HEK293T (cell line): ENCODE measurements around the gene RFPL1.

Experiments used
- CTCF ChIA-PET: fragments of 350-600 bp; formaldehyde crosslinking; extraction: SDS; loops from one replicate; lab custom pipeline; 2021; ENCODE audit warnings: antibody characterized with exemption, inconsistent platforms; lab: Yijun Ruan, JAX
- POLR2A ChIA-PET: fragments of 350-600 bp; formaldehyde crosslinking; extraction: SDS; loops from one replicate; lab custom pipeline; 2020; ENCODE audit warnings: antibody characterized with exemption, inconsistent platforms; lab: Yijun Ruan, JAX
- DNase-seq: peaks from one replicate; pipeline ENCODE4 v3.0.0; 2012; ENCODE audit warnings: mixed read lengths; ENCODE audit errors: extremely low spot score
- ARNT ChIP-seq: fragments of 450-650 bp; IDR thresholded peaks from 2 replicates; pipeline ENCODE4 v1.6.1; 2017; ENCODE audit warnings: mild to moderate bottlenecking
- BHLHE40 ChIP-seq: fragments of 450-650 bp; IDR thresholded peaks from 2 replicates; pipeline ENCODE4 v1.6.1; 2016; ENCODE audit warnings: mild to moderate bottlenecking, moderate library complexity, borderline replicate concordance
- CTBP1 ChIP-seq: fragments of 450-650 bp; IDR thresholded peaks from 2 replicates; pipeline ENCODE4 v1.6.1; 2016; ENCODE audit warnings: borderline replicate concordance
- ELF4 ChIP-seq: fragments of 450-650 bp; IDR thresholded peaks from 2 replicates; pipeline ENCODE4 v1.6.1; 2017; ENCODE audit warnings: antibody characterized with exemption
- FOXA1 ChIP-seq: fragments of 450-650 bp; IDR thresholded peaks from 2 replicates; pipeline ENCODE4 v1.6.1; 2016; ENCODE audit warnings: mild to moderate bottlenecking
- FOXK2 ChIP-seq: fragments of 450-650 bp; IDR thresholded peaks from 2 replicates; pipeline ENCODE4 v1.6.1; 2016; ENCODE audit warnings: mild to moderate bottlenecking
- FOXM1 ChIP-seq: fragments of 450-650 bp; IDR thresholded peaks from 2 replicates; pipeline ENCODE4 v1.6.1; 2017; ENCODE audit warnings: mild to moderate bottlenecking, borderline replicate concordance
- HDGF ChIP-seq: fragments of 450-650 bp; IDR thresholded peaks from 2 replicates; pipeline ENCODE4 v1.6.1; 2017; ENCODE audit warnings: antibody characterized with exemption, borderline replicate concordance
- L3MBTL2 ChIP-seq: fragments of 450-650 bp; conservative IDR thresholded peaks from 2 replicates; pipeline ENCODE4 v1.6.1; 2016; ENCODE audit warnings: mild to moderate bottlenecking
- LEF1 ChIP-seq: fragments of 450-650 bp; IDR thresholded peaks from 2 replicates; pipeline ENCODE4 v1.6.1; 2017; ENCODE audit warnings: mild to moderate bottlenecking, borderline replicate concordance
- NFRKB ChIP-seq: fragments of 450-650 bp; IDR thresholded peaks from 2 replicates; pipeline ENCODE4 v1.6.1; 2016; ENCODE audit warnings: mild to moderate bottlenecking, moderate library complexity
- SP1 ChIP-seq: fragments of 450-650 bp; IDR thresholded peaks from 2 replicates; pipeline ENCODE4 v1.6.1; 2017
- SUZ12 ChIP-seq: fragments of 450-650 bp; IDR thresholded peaks from 2 replicates; pipeline ENCODE4 v1.6.1; 2016; ENCODE audit warnings: mild to moderate bottlenecking
- TARDBP ChIP-seq: fragments of 450-650 bp; IDR thresholded peaks from 2 replicates; pipeline ENCODE4 v1.6.1; 2016
- ZNF384 ChIP-seq: fragments of 450-650 bp; IDR thresholded peaks from 2 replicates; pipeline ENCODE4 v1.6.1; 2016
- TF ChIP-seq, protein P1 (sequence below): fragments of 450-650 bp; IDR thresholded peaks from 2 replicates; pipeline ENCODE4 v1.6.1; 2016

RFPL1 gene

GRCh38 chr22:29443861-29444792 is 5.7 kb downstream of the RFPL1 start:
- TF ChIP-seq ARNT (no peak), FOXA1 (no peak), TARDBP (no peak), NFRKB (no peak), L3MBTL2 (no peak), ZNF384 (no peak), HDGF (no peak), BHLHE40 (no peak), LEF1 (no peak), CTBP1 (no peak), FOXK2 (no peak), FOXM1 (no peak), SUZ12 (no peak), SP1 (no peak)
- TF ChIP-seq, protein P1, sequence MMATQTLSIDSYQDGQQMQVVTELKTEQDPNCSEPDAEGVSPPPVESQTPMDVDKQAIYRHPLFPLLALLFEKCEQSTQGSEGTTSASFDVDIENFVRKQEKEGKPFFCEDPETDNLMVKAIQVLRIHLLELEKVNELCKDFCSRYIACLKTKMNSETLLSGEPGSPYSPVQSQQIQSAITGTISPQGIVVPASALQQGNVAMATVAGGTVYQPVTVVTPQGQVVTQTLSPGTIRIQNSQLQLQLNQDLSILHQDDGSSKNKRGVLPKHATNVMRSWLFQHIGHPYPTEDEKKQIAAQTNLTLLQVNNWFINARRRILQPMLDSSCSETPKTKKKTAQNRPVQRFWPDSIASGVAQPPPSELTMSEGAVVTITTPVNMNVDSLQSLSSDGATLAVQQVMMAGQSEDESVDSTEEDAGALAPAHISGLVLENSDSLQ = no peak
- CTCF ChIA-PET = no interaction called here
- DNase-seq = no peak
- POLR2A ChIA-PET = no interaction called here

GRCh38 chr22:29445508-29445907 is 7.1 kb downstream of the RFPL1 start:
- DNase-seq = no peak
- ChIA-PET CTCF (interaction anchor here (0.5 kb wide), 1 partner anchor 180 kb away, joined by 3 read pairs; no protein-coding TSS in a partner anchor), POLR2A (no interaction called here)
- TF ChIP-seq NFRKB (no peak), HDGF (no peak), FOXK2 (no peak), LEF1 (no peak), BHLHE40 (no peak), ARNT (no peak), SUZ12 (no peak), ZNF384 (no peak), FOXA1 (no peak)

GRCh38 chr22:29447906-29448305 is 9.5 kb downstream of the RFPL1 start:
- POLR2A ChIA-PET = interaction anchor here (1.4 kb wide), 1 partner anchor 9 kb away, joined by 4 read pairs; no protein-coding TSS in a partner anchor
- DNase-seq = no peak
- CTCF ChIA-PET = interaction anchor here (0.5 to 0.7 kb wide), 3 partner anchors 53 to 1074 kb away, joined by 3 read pairs; no protein-coding TSS in a partner anchor
- no peak for TF ChIP-seq L3MBTL2
- TF ChIP-seq HDGF = no peak
- TF ChIP-seq TARDBP = no peak
- no peak for TF ChIP-seq FOXA1
- no peak for TF ChIP-seq NFRKB
- no peak for TF ChIP-seq FOXM1
- no peak for TF ChIP-seq ZNF384
- TF ChIP-seq, protein P1 = no peak
- no peak for TF ChIP-seq SUZ12
- no peak for TF ChIP-seq CTBP1
- no peak for TF ChIP-seq LEF1
- TF ChIP-seq BHLHE40 = no peak
- no peak for TF ChIP-seq ELF4

- TF ChIP-seq ZNF384 (no peak), NFRKB (no peak), FOXM1 (no peak), HDGF (no peak)
- no peak for DNase-seq
- ChIA-PET CTCF (no interaction called here), POLR2A (no interaction called here)
Measured at GRCh38 chr22:29449296-29449875, 11.0 kb downstream of the RFPL1 start.

GRCh38 chr22:29450222-29450621 is 11.8 kb downstream of the RFPL1 start:
- CTCF ChIA-PET = no interaction called here
- no peak for DNase-seq
- TF ChIP-seq FOXA1 (no peak), SP1 (no peak), BHLHE40 (no peak), HDGF (no peak), ELF4 (no peak), ZNF384 (no peak), FOXK2 (no peak), TARDBP (no peak), L3MBTL2 (no peak), ARNT (no peak), CTBP1 (no peak), SUZ12 (no peak), FOXM1 (no peak), NFRKB (no peak), LEF1 (no peak)
- TF ChIP-seq, protein P1 = no peak
- POLR2A ChIA-PET = no interaction called here
